ENCODE results near the gene SPRED2. TPM values are rescaled to one million over a fixed set of nuclear protein-coding genes. Genes with fewer than 3 reads are reported as not detected.

SPRED2 gene
- total and polyA plus RNA-seq, 2 of the 8 experiments (the other 6 are each of a cell fraction or from before 2014, with no cell fraction given) = 15.3 to 22.5 TPM

DNA sequence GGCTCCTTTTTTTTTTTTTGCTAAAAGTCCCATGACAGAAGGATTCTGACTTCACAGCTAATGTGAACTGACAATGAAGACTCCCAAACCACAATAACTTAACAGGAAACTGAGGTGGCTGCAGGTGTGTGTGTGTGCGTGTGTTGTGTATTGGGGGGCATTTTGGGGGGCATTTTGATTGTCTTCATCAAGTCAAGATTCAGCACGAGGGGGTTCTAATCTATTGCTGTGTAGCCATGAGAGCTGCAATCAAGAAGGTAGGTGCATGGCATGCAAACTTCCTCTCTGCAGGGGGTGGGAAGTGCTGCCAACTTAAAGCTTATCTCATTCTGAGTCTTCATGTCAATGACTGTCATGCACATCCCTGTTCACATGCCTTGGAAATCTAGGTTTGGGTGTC is 25.2 kb downstream of the SPRED2 start:
- H4K8ac ChIP-seq (ENCODE audit: extremely low read depth, insufficient read depth, low read length) = no peak overlapping the region
- FAIRE-seq (no peak), DNase-seq (ENCODE audit: low read depth in 1 of 2, low spot score in 2 of 2) (no peak)
- no peak overlapping the region for H3K18ac ChIP-seq (ENCODE audit: extremely low read depth, low read length)
- CTCF ChIA-PET (ENCODE audit: partially characterized antibody) = interaction anchor here (0.7 to 2.6 kb wide), 6 partner anchors 10 to 144 kb away, joined by 3 to 10 read pairs (median 4); no protein-coding TSS in a partner anchor
- H3K4me2 ChIP-seq (ENCODE audit: insufficient read depth in 1 of 2, low read depth in 2 of 2, low read length in 2 of 2) = no peak overlapping the region
- no peak overlapping the region for H2BK15ac ChIP-seq (ENCODE audit: low read length)
- no peaks in the 10 kb centered on the region for H3K23me2 ChIP-seq (ENCODE audit: low read depth, low read length)
- H3K27ac ChIP-seq (ENCODE audit: low read depth, low read length) = no peak overlapping the region
- POLR2A ChIA-PET (ENCODE audit: partially characterized antibody) = interaction anchor here (1.4 kb wide), 1 partner anchor 9 kb away, joined by 4 read pairs; no protein-coding TSS in a partner anchor
- H2BK20ac ChIP-seq (ENCODE audit: low read length) = no peak overlapping the region
- no peak overlapping the region for H4K91ac ChIP-seq (replicated peaks; ENCODE audit: insufficient read length, low read length)
- no peak overlapping the region for H3K14ac ChIP-seq (ENCODE audit: insufficient read length)
- H3K36me3 ChIP-seq (ENCODE audit: control insufficient read depth in 2 of 4, insufficient read depth in 4 of 4, low read length in 3 of 4) = no peaks in the 10 kb centered on the region
- no peaks in the 10 kb centered on the region for H3K27me3 ChIP-seq (replicated peaks in 1 of 4; ENCODE audit: control insufficient read depth in 3 of 4, extremely low read depth in 1 of 4, insufficient read depth in 3 of 4, low read length in 3 of 4)
- no peak overlapping the region for H2BK5ac ChIP-seq (ENCODE audit: low read depth, low read length)
- no peak overlapping the region for H3K23ac ChIP-seq (ENCODE audit: insufficient read length)
- H3K4me1 ChIP-seq (replicated peaks in 1 of 4; ENCODE audit: control insufficient read depth in 3 of 4, insufficient read depth in 4 of 4, low read length in 3 of 4) = peaks cover 1 to 28% (median 14%) of the 10 kb centered on the region in 4 experiments; a peak in 5 of 7 replicates
- no peak overlapping the region for H3K4ac ChIP-seq (replicated peaks; ENCODE audit: insufficient read length, low read depth, low read length)
- H3K9me3 ChIP-seq (ENCODE audit: insufficient read depth in 2 of 2, low read depth in 1 of 2, low read length in 1 of 2) = no peaks in the 10 kb centered on the region
- peaks cover 0 to 8% of the 10 kb centered on the region in 2 experiments for H4K20me1 ChIP-seq (replicated peaks in 1 of 2; ENCODE audit: control insufficient read depth in 1 of 2, insufficient read depth in 2 of 2, low read length in 2 of 2)
- WGBS, 2 experiments (ENCODE audit: extremely low coverage in 1 of 2, insufficient coverage in 1 of 2, insufficient read length in 1 of 2, insufficient replicate concordance in 2 of 2, low coverage in 1 of 2, low lambda C conversion rate in 2 of 2, missing lambda C conversion rate in 1 of 2) = 79% methylated on average over 2 of the region's 2 CpGs; no CpG with 5 or more reads in 1 of the 2 experiments
- peaks cover 6% of the 10 kb centered on the region; the same call in 1 of the 2 replicates for H3K79me1 ChIP-seq (ENCODE audit: low read depth, low read length)
- peaks cover 0 to 39% of the 10 kb centered on the region in 2 experiments; a peak in 3 of 4 replicates for H3K79me2 ChIP-seq (ENCODE audit: control insufficient read depth in 1 of 2, insufficient read depth in 2 of 2, low read length in 2 of 2)
- H2AFZ ChIP-seq (ENCODE audit: low read length) = no peak overlapping the region
- peak overlapping the region; percentile 45; the same call in 1 of the 2 replicates for H2AK5ac ChIP-seq (ENCODE audit: low read depth, low read length)
- H2BK12ac ChIP-seq (ENCODE audit: low read depth, low read length) = no peak overlapping the region
- H2BK120ac ChIP-seq (replicated peaks; ENCODE audit: low read depth, low read length) = no peak overlapping the region
- no peak overlapping the region for H3K9ac ChIP-seq (replicated peaks in 1 of 4; ENCODE audit: extremely low read depth in 1 of 4, low read depth in 3 of 4, low read length in 3 of 4)
- no peak overlapping the region for H4K5ac ChIP-seq (ENCODE audit: insufficient read length, low read depth, low read length)
- no peak overlapping the region for H3K56ac ChIP-seq (replicated peaks; ENCODE audit: insufficient read length, low read depth, low read length)
- H3K4me3 ChIP-seq (ENCODE audit: extremely low read depth in 1 of 4, insufficient read depth in 2 of 4, low read depth in 3 of 4, low read length in 4 of 4) = no peak overlapping the region
- TF ChIP-seq CBX5 (IDR thresholded peaks at IDR 0.05; ENCODE audit: low read depth, low read length) (no peak), E2F6 (IDR thresholded peaks at IDR 0.05) (no peak), SIN3A (conservative IDR thresholded peaks at IDR 0.05 in 1 of 2, IDR thresholded peaks at IDR 0.05 in 1 of 2; ENCODE audit: low read depth in 1 of 2, low read length in 2 of 2) (no peak), EGR1 (IDR thresholded peaks at IDR 0.05; ENCODE audit: borderline replicate concordance, low read depth, low read length) (no peak), GTF2F1 (IDR thresholded peaks at IDR 0.05; ENCODE audit: borderline replicate concordance, low read depth, low read length) (no peak), JUN (IDR thresholded peaks at IDR 0.05; ENCODE audit: low read depth, low read length) (no peak), CTBP2 (IDR thresholded peaks at IDR 0.05; ENCODE audit: borderline replicate concordance, insufficient read depth, insufficient read length, low read length) (no peak), SP2 (IDR thresholded peaks at IDR 0.05; ENCODE audit: low read length) (no peak), KDM4A (IDR thresholded peaks at IDR 0.05; ENCODE audit: low read depth, low read length, severe bottlenecking) (no peak), JUND (IDR thresholded peaks at IDR 0.05; ENCODE audit: low read length) (no peak), NANOG (IDR thresholded peaks at IDR 0.05; ENCODE audit: insufficient read depth, low read depth, low read length, poor library complexity, severe bottlenecking) (no peak), RXRA (IDR thresholded peaks at IDR 0.05; ENCODE audit: insufficient read depth, low read depth, low read length) (no peak), PHF8 (conservative IDR thresholded peaks at IDR 0.05; ENCODE audit: low read depth, low read length) (no peak)

All from H1 (cell line).